Neural cell (in vitro differentiated cells): ENCODE data around the gene NOL4L. TPM values are rescaled to one million over a fixed set of nuclear protein-coding genes. Genes with fewer than 3 reads are reported as not detected.

Experiments used
- H2AFZ ChIP-seq: fragments of 200-600, 300-800 bp; sonication (generic), shearing (Covaris generic); 2 replicates; pipeline ENCODE4 v1.6.0; 2014; ENCODE audit warnings: low read depth, mild to moderate bottlenecking, antibody characterized with exemption, low read length, moderate library complexity
- H3F3A ChIP-seq: fragments of 200-600 bp; shearing (Covaris generic); 2 replicates; pipeline ENCODE4 v1.6.1; 2016; ENCODE audit warnings: mild to moderate bottlenecking, moderate library complexity, mixed read lengths, antibody characterized with exemption, low read length; ENCODE audit not compliant: insufficient read depth, poor library complexity, severe bottlenecking
- H3K27ac ChIP-seq: fragments of 200-600, 300-800 bp; sonication (generic), shearing (Covaris generic); 2 replicates; pipeline ENCODE4 v1.5.1; 2014; ENCODE audit warnings: mild to moderate bottlenecking, low read length, moderate library complexity
- H3K27me3 ChIP-seq: fragments of 300-800, 200-600 bp; sonication (generic), shearing (Covaris generic); 2 replicates; pipeline ENCODE4 v1.6.0; 2014; ENCODE audit warnings: mild to moderate bottlenecking, low read depth, low read length, moderate library complexity; ENCODE audit not compliant: insufficient read depth
- H3K36me3 ChIP-seq: fragments of 300-800, 200-600 bp; sonication (generic), shearing (Covaris generic); 2 replicates; pipeline ENCODE4 v1.5.1; 2014; ENCODE audit warnings: mild to moderate bottlenecking, antibody characterized with exemption, low read length, moderate library complexity; ENCODE audit not compliant: insufficient read depth
- H3K4me2 ChIP-seq: fragments of 300-800, 200-600 bp; sonication (generic), shearing (Covaris generic); 2 replicates; pipeline ENCODE4 v1.6.0; 2014; ENCODE audit warnings: mild to moderate bottlenecking, low read length
- H3K4me3 ChIP-seq: fragments of 300-800, 200-600 bp; sonication (generic), shearing (Covaris generic); 2 replicates; pipeline ENCODE4 v1.5.1; 2014; ENCODE audit warnings: mild to moderate bottlenecking, low read length, moderate library complexity
- H3K79me2 ChIP-seq: fragments of 200-600 bp; shearing (Covaris generic); replicated peaks from 2 replicates; pipeline ENCODE4 v1.6.0; 2014; ENCODE audit warnings: mild to moderate bottlenecking, low read length, moderate library complexity; ENCODE audit not compliant: insufficient read depth
- H3K9ac ChIP-seq: fragments of 300-800, 200-600 bp; sonication (generic), shearing (Covaris generic); 2 replicates; pipeline ENCODE4 v1.6.1; 2016; ENCODE audit warnings: mild to moderate bottlenecking, low read length, mixed read lengths
- H3K9me2 ChIP-seq: fragments of 200-600 bp; shearing (Covaris generic); 2 replicates; pipeline ENCODE4 v1.6.1; 2016; ENCODE audit warnings: mild to moderate bottlenecking, low read length, mixed read lengths; ENCODE audit not compliant: insufficient read depth
- H3K9me3 ChIP-seq: fragments of 200-600, 300-800 bp; sonication (generic), shearing (Covaris generic); 2 replicates; pipeline ENCODE4 v1.6.1; 2016; ENCODE audit warnings: mild to moderate bottlenecking, mixed run types, low read length, moderate library complexity, mixed read lengths
- H4K20me1 ChIP-seq: fragments of 200-600 bp; shearing (Covaris generic); 2 replicates; pipeline ENCODE4 v1.6.1; 2016; ENCODE audit warnings: mild to moderate bottlenecking, mixed run types; ENCODE audit not compliant: insufficient read depth
- CTCF ChIP-seq: fragments of 450-650 bp; IDR thresholded peaks from 2 replicates; pipeline ENCODE4 v1.5.1; 2014; ENCODE audit warnings: antibody characterized with exemption, mild to moderate bottlenecking, moderate library complexity; ENCODE audit not compliant: poor library complexity, severe bottlenecking
- EP300 ChIP-seq: fragments of 450-650 bp; conservative IDR thresholded peaks from 2 replicates; pipeline ENCODE4 v1.6.1; 2014; ENCODE audit warnings: antibody characterized with exemption, mild to moderate bottlenecking, moderate library complexity; ENCODE audit not compliant: poor library complexity, severe bottlenecking
- EZH2 ChIP-seq: fragments of 200-600, 300-800 bp; shearing (Covaris generic), sonication (generic); IDR thresholded peaks from 2 replicates; pipeline ENCODE4 v1.6.1; 2014; ENCODE audit warnings: antibody characterized with exemption, low read length, borderline replicate concordance, mild to moderate bottlenecking; ENCODE audit not compliant: insufficient read depth, poor library complexity, severe bottlenecking
- MXI1 ChIP-seq: fragments of 450-650 bp; conservative IDR thresholded peaks from 2 replicates; pipeline ENCODE4 v1.6.1; 2014; ENCODE audit warnings: antibody characterized with exemption, mild to moderate bottlenecking; ENCODE audit not compliant: poor library complexity, severe bottlenecking
- POLR2AphosphoS5 ChIP-seq: IDR thresholded peaks from 2 replicates; pipeline ENCODE4 v1.6.1; 2012
- RAD21 ChIP-seq: fragments of 450-650 bp; conservative IDR thresholded peaks from 2 replicates; pipeline ENCODE4 v1.6.1; 2014; ENCODE audit warnings: antibody characterized with exemption, mild to moderate bottlenecking, moderate library complexity
- SMC3 ChIP-seq: fragments of 450-650 bp; conservative IDR thresholded peaks from 2 replicates; pipeline ENCODE4 v1.6.1; 2014; ENCODE audit warnings: antibody characterized with exemption, mild to moderate bottlenecking, moderate library complexity; ENCODE audit not compliant: poor library complexity
- TAF1 ChIP-seq: IDR thresholded peaks from 2 replicates; pipeline ENCODE4 v1.6.1; 2012; ENCODE audit warnings: low read depth
- polyA plus RNA-seq: library from polyadenylated mRNA; depleted of rRNA; stranded (reverse); fragments of >200 nt; gene quantifications from 2 replicates; pipeline ENCODE4 v1.2.3, GENCODE V29; 2014

The NOL4L gene
- polyA plus RNA-seq, 1 donor from 2014 or later: 20.4 TPM

GRCh38 chr20:32512047-32512385 lies 73.1 kb downstream of the NOL4L start:
- Histone ChIP-seq H2AFZ (no peak overlapping the region), H3K4me2 (no peak overlapping the region), H3K4me3 (no peak overlapping the region), H3K9me3 (no peaks in the 10 kb centered on the region), H3K79me2 (no peaks in the 10 kb centered on the region), H3F3A (no peaks in the 10 kb centered on the region), H3K9ac (no peak overlapping the region), H3K27ac (no peak overlapping the region), H4K20me1 (no peaks in the 10 kb centered on the region), H3K36me3 (no peaks in the 10 kb centered on the region), H3K27me3 (no peaks in the 10 kb centered on the region), H3K9me2 (no peaks in the 10 kb centered on the region)
- TF ChIP-seq POLR2AphosphoS5 (no peak), RAD21 (no peak), SMC3 (no peak), CTCF (no peak), MXI1 (no peak)

DNA sequence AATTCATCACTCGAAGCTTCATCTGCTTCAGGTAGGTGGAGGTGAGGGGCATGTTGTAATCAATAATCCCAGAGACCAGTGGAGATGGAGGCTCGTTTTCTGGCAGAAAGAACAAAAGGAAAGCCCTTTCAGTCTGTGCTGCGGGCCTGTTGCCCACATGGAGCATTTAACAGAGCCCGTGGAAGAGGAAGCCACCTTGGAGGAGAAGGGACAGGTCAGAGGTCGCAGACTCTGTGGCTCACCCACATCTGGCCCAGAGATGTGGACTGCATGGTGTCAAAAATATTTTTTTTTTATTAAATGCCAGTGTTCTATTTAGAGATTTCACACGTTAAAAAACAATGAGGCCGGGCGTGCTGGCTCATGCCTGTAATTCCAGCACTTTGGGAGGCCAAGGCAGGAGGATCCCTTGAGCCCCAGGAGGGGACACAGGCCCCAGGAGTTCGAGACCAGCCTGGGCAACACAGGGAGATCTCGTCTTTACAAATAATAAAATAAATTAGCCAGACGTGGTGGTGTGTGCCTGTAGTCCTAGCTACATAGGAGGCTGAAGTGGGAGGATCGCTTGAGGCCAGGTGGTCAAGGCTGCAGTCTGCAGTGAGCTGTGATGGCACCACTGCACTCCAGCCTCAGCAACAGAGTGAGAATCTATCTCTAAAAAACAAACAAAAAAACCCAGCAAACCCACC lies 73.6 kb downstream of the NOL4L start:
- no peaks in the 10 kb centered on the region for H3K9me2 ChIP-seq
- H3K9ac ChIP-seq: no peak overlapping the region
- H3K9me3 ChIP-seq: no peaks in the 10 kb centered on the region
- no peaks in the 10 kb centered on the region for H3K36me3 ChIP-seq
- H3K4me3 ChIP-seq: no peak overlapping the region
- H3K27ac ChIP-seq: no peak overlapping the region
- H3F3A ChIP-seq: no peaks in the 10 kb centered on the region
- H4K20me1 ChIP-seq: no peaks in the 10 kb centered on the region
- no peaks in the 10 kb centered on the region for H3K79me2 ChIP-seq
- H3K27me3 ChIP-seq: no peaks in the 10 kb centered on the region
- H2AFZ ChIP-seq: no peak overlapping the region
- TF ChIP-seq EZH2: no peak
- TF ChIP-seq POLR2AphosphoS5: no peak
- no peak for TF ChIP-seq MXI1
- TF ChIP-seq EP300: no peak
- TF ChIP-seq SMC3: no peak
- no peak for TF ChIP-seq CTCF
- TF ChIP-seq TAF1: no peak
- H3K4me2 ChIP-seq: no peak overlapping the region

GRCh38 chr20:32510601-32511357 lies 74.4 kb downstream of the NOL4L start:
- Histone ChIP-seq H3K27ac (no peak overlapping the region), H2AFZ (no peak overlapping the region), H3K4me2 (no peak overlapping the region), H3K4me3 (no peak overlapping the region), H4K20me1 (no peaks in the 10 kb centered on the region), H3K36me3 (no peaks in the 10 kb centered on the region), H3K9me3 (no peaks in the 10 kb centered on the region), H3F3A (no peaks in the 10 kb centered on the region), H3K79me2 (no peaks in the 10 kb centered on the region), H3K9me2 (no peaks in the 10 kb centered on the region), H3K9ac (no peak overlapping the region), H3K27me3 (no peaks in the 10 kb centered on the region)
- TF ChIP-seq EZH2: no peak
